HepG2 (cell line): ENCODE data around the gene SVOP. TPM values are rescaled to one million over a fixed set of nuclear protein-coding genes. Genes with fewer than 3 reads are reported as not detected.

Experiments used
- ATAC-seq: fragments of 200-7000 bp; cut with Tn5 transposase; 3 replicates; pipeline ENCODE4 v1.9.1; 2020; ENCODE audit warnings: mild to moderate bottlenecking, moderate library complexity
- BruUV-seq: library from RNA; stranded (reverse); fragments of 400-500 nt; replicated peaks from 2 replicates; lab custom pipeline; 2021; lab: Mats Ljungman, UMichigan
- CTCF ChIA-PET: fragments of 300-600 bp; formaldehyde crosslinking; extraction: SDS; loops from one replicate; lab custom pipeline; 2021; ENCODE audit warnings: low total read pairs, inconsistent platforms, low intra/inter-chr PET ratio; lab: Yijun Ruan, JAX
- POLR2A ChIA-PET: fragments of 350-600 bp; sonication (Branson Sonifier 250); formaldehyde crosslinking; loops from one replicate; lab custom pipeline; 2020; ENCODE audit warnings: antibody characterized with exemption, inconsistent platforms; lab: Yijun Ruan, JAX
- DNase-seq: peaks from one replicate; pipeline ENCODE4 v3.0.0-alpha.2; 2015; ENCODE audit warnings: low spot score
- FAIRE-seq: peaks from 3 replicates; lab custom pipeline; 2011; peaks lifted over from hg19 to GRCh38; lab: Jason Lieb, UNC
- H2AFZ ChIP-seq: one replicate; pipeline ENCODE4 v1.6.1; 2011; ENCODE audit warnings: low read length, inconsistent platforms
- H3K27ac ChIP-seq: fragments of 300-600 bp; 3 replicates; pipeline ENCODE4 v1.8.0; 2011; ENCODE audit warnings: mixed run types, mild to moderate bottlenecking, mixed read lengths, low read length, inconsistent platforms; ENCODE audit not compliant: insufficient read depth; ENCODE audit errors: extremely low read length
- H3K27me3 ChIP-seq, 2 experiments: fragments of 200-600 bp in 1 of 2; 2 replicates in 1 of 2; 3 replicates in 1 of 2; pipeline versions ENCODE4 v1.6.0 to v1.8.0; 2011; ENCODE audit warnings: low read length in 2 of 2, mild to moderate bottlenecking in 2 of 2, moderate library complexity in 2 of 2, inconsistent platforms in 1 of 2; ENCODE audit not compliant: insufficient read depth in 2 of 2, control insufficient read depth in 1 of 2
- H3K36me3 ChIP-seq, 2 experiments: fragments of 200-600 bp in 1 of 2; replicated peaks in 1 of 2; 2 replicates in 1 of 2; 3 replicates in 1 of 2; pipeline versions ENCODE4 v1.5.1 to v1.8.0; 2011; ENCODE audit warnings: low read length in 2 of 2, inconsistent platforms in 1 of 2; ENCODE audit not compliant: insufficient read depth in 2 of 2, control insufficient read depth in 1 of 2
- H3K4me1 ChIP-seq: 2 replicates; pipeline ENCODE4 v1.5.1; 2012; ENCODE audit warnings: low read length, inconsistent platforms; ENCODE audit not compliant: insufficient read depth
- H3K4me2 ChIP-seq: 2 replicates; pipeline ENCODE4 v1.6.0; 2011; ENCODE audit warnings: low read depth, low read length, inconsistent platforms
- H3K4me3 ChIP-seq, 3 experiments: fragments of 200-600 bp in 1 of 3; sonication (generic), shearing (Covaris generic) in 1 of 3; replicated peaks in 1 of 3; 2 replicates each; pipeline ENCODE4 v1.5.1; 2011 to 2016; ENCODE audit warnings: low read length in 3 of 3, inconsistent platforms in 2 of 3, low read depth in 2 of 3, mild to moderate bottlenecking in 2 of 3, control low read depth in 1 of 3, mixed read lengths in 1 of 3; ENCODE audit not compliant: insufficient read depth in 1 of 3
- H3K79me2 ChIP-seq: one replicate; pipeline ENCODE4 v1.6.1; 2011; ENCODE audit warnings: low read length, inconsistent platforms; ENCODE audit not compliant: insufficient read depth
- H3K9ac ChIP-seq: 2 replicates; pipeline ENCODE4 v1.6.0; 2011; ENCODE audit warnings: mild to moderate bottlenecking, low read depth, low read length, inconsistent platforms; ENCODE audit not compliant: insufficient read depth
- H3K9me3 ChIP-seq: 2 replicates; pipeline ENCODE4 v1.5.1; 2012; ENCODE audit warnings: mild to moderate bottlenecking, low read length
- H4K20me1 ChIP-seq: 2 replicates; pipeline ENCODE4 v1.6.0; 2011; ENCODE audit warnings: inconsistent platforms, mild to moderate bottlenecking, low read length, moderate library complexity; ENCODE audit not compliant: insufficient read depth
- ARNT ChIP-seq: fragments of 450-650 bp; IDR thresholded peaks from 2 replicates; pipeline ENCODE4 v1.6.1; 2017
- FOXM1 ChIP-seq: sonication (generic); formaldehyde crosslinking; IDR thresholded peaks from 2 replicates; pipeline ENCODE4 v1.5.0; 2020; ENCODE audit warnings: missing genetic modification reagents
- GATA4 ChIP-seq: sonication (generic); IDR thresholded peaks from 2 replicates; pipeline ENCODE4 v1.6.1; 2016; ENCODE audit warnings: antibody characterized with exemption, low read depth, borderline replicate concordance
- JARID2 ChIP-seq: sonication (generic); formaldehyde crosslinking; IDR thresholded peaks from 2 replicates; pipeline ENCODE4 v1.8.1; 2023; ENCODE audit warnings: missing genetic modification reagents, inconsistent platforms; ENCODE audit not compliant: insufficient replicate concordance
- NAIF1 ChIP-seq: sonication (generic); formaldehyde crosslinking; IDR thresholded peaks from 2 replicates; pipeline ENCODE4 v1.5.0; 2020; ENCODE audit warnings: mild to moderate bottlenecking, missing genetic modification reagents, borderline replicate concordance
- SALL1 ChIP-seq: sonication (generic); formaldehyde crosslinking; IDR thresholded peaks from 2 replicates; pipeline ENCODE4 v1.8.0; 2022; ENCODE audit warnings: mild to moderate bottlenecking, missing genetic modification reagents
- SMAD9 ChIP-seq: sonication (generic); formaldehyde crosslinking; IDR thresholded peaks from 2 replicates; pipeline ENCODE4 v1.5.1; 2020; ENCODE audit warnings: mild to moderate bottlenecking, missing genetic modification reagents
- ZIK1 ChIP-seq: sonication (generic); formaldehyde crosslinking; IDR thresholded peaks from 2 replicates; pipeline ENCODE4 v1.5.0; 2020; ENCODE audit warnings: mild to moderate bottlenecking, low read depth, missing genetic modification reagents, borderline replicate concordance
- ZNF672 ChIP-seq: sonication (generic); formaldehyde crosslinking; IDR thresholded peaks from 2 replicates; pipeline ENCODE4 v1.8.1; 2022; ENCODE audit warnings: missing genetic modification reagents
- ZNF709 ChIP-seq: sonication (generic); formaldehyde crosslinking; IDR thresholded peaks from 2 replicates; pipeline ENCODE4 v1.5.0; 2020; ENCODE audit warnings: mild to moderate bottlenecking, missing genetic modification reagents
- ZNF747 ChIP-seq: sonication (generic); formaldehyde crosslinking; IDR thresholded peaks from 2 replicates; pipeline ENCODE4 v1.8.1; 2023; ENCODE audit warnings: missing genetic modification reagents, mild to moderate bottlenecking, borderline replicate concordance
- WGBS: methylation state at CpG from one replicate; pipeline ENCODE4 v1.1.6; 2017; ENCODE audit warnings: low lambda C conversion rate; 5-methylcytosine and 5-hydroxymethylcytosine counted together
- in situ Hi-C: cut with HindIII; loops from 2 replicates; pipeline ENCODE4 v1.10.0; 2017; ENCODE audit warnings: low pct_unique_long_range_greater_than_20kb; ENCODE audit not compliant: extremely low pct_ligation_motif_present
- intact Hi-C: fragments of 100-400 bp; cut with micrococcal nuclease; formaldehyde crosslinking; loops from one replicate; pipeline ENCODE4 v1.10.0; 2022; ENCODE audit not compliant: unreplicated experiment
- polyA plus RNA-seq, 8 experiments: library from polyadenylated mRNA; depleted of rRNA in 3 of 8; stranded (reverse) in 7 of 8; unstranded in 1 of 8; fragments of >200 nt; fragmentation: Illumina TruSeq in 4 of 8; extraction: Trizol in 4 of 8; gene quantifications; 2 replicates each; pipeline versions ENCODE4 v1.2.1 to v1.2.3, GENCODE V29; 2011 to 2016; ENCODE audit warnings: low read depth in 4 of 8, missing spikeins in 1 of 8, mixed read lengths in 1 of 8; ENCODE audit not compliant: insufficient read depth in 1 of 8
- total RNA-seq, 5 experiments: library from RNA; depleted of rRNA; stranded (reverse); fragments of >200 nt; fragmentation: Illumina TruSeq; extraction: Trizol; gene quantifications; 2 replicates each; pipeline ENCODE4 v1.2.3, GENCODE V29; 2016; ENCODE audit warnings: low read depth in 1 of 5
- TF ChIP-seq, protein P1 (sequence below): IDR thresholded peaks from 2 replicates; pipeline ENCODE4 v1.6.1; 2016; ENCODE audit warnings: missing genetic modification reagents, missing compliant biosample characterization
- TF ChIP-seq, protein P2 (sequence below): sonication (generic); formaldehyde crosslinking; IDR thresholded peaks from 2 replicates; pipeline ENCODE4 v1.5.0; 2020; ENCODE audit warnings: mild to moderate bottlenecking, missing genetic modification reagents, borderline replicate concordance
- TF ChIP-seq, protein P3 (sequence below): sonication (generic); formaldehyde crosslinking; IDR thresholded peaks from 2 replicates; pipeline ENCODE4 v1.4.0; 2020; ENCODE audit warnings: missing genetic modification reagents, mild to moderate bottlenecking, borderline replicate concordance

Gene SVOP
- total and polyA plus RNA-seq, 2 of the 13 experiments (the other 11 are each of a cell fraction or from before 2014, with no cell fraction given), result not detected

DNA sequence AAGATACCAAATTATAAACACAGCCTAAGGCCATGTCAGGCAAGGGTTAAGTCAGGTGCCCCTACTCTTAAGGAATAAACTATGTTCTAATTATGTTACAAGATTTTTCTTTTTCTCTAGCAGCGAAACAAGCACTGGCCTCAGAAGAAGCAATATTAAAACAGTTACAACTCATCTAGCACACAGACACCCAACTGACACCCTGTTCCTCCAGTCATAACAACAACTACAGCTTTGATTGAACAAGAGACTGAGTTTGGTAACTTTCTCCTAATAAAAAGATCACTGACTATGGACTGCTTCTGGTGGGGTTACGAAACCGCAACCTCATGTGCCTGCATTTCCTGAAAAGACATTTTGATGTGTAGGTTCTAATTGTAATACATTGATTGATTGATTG is 144.3 kb downstream of the SVOP start:
- Histone ChIP-seq H3K4me2 (no peak overlapping the region), H3K36me3 (no peaks in the 10 kb centered on the region), H2AFZ (no peak overlapping the region), H3K27me3 (no peaks in the 10 kb centered on the region), H4K20me1 (no peaks in the 10 kb centered on the region), H3K4me3 (no peak overlapping the region), H3K9ac (no peak overlapping the region), H3K9me3 (no peaks in the 10 kb centered on the region), H3K79me2 (no peaks in the 10 kb centered on the region), H3K4me1 (peaks cover 30% of the 10 kb centered on the region), H3K27ac (no peak overlapping the region)
- ATAC-seq, result no peak
- FAIRE-seq, result no peak
- CTCF ChIA-PET, result no interaction called here
- POLR2A ChIA-PET, result no interaction called here
- WGBS, result 42% methylated on average over 3 of the region's 3 CpGs
- in situ Hi-C loops, result no loop called here
- no peak for DNase-seq
- intact Hi-C loops, result no loop called here
- BruUV-seq, result no TSS peak
- TF ChIP-seq GATA4 (no peak), ZNF672 (CRISPR knock-in tag) (no peak), NAIF1 (CRISPR knock-in tag) (no peak), FOXM1 (CRISPR knock-in tag) (no peak), ZIK1 (CRISPR knock-in tag) (no peak), JARID2 (CRISPR knock-in tag) (no peak), ARNT (no peak), ZNF747 (no peak), SMAD9 (CRISPR knock-in tag) (no peak), SALL1 (CRISPR knock-in tag) (no peak), ZNF709 (CRISPR knock-in tag) (no peak)
- TF ChIP-seq, protein P1, sequence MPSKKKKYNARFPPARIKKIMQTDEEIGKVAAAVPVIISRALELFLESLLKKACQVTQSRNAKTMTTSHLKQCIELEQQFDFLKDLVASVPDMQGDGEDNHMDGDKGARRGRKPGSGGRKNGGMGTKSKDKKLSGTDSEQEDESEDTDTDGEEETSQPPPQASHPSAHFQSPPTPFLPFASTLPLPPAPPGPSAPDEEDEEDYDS, result no peak
- TF ChIP-seq, protein P2, sequence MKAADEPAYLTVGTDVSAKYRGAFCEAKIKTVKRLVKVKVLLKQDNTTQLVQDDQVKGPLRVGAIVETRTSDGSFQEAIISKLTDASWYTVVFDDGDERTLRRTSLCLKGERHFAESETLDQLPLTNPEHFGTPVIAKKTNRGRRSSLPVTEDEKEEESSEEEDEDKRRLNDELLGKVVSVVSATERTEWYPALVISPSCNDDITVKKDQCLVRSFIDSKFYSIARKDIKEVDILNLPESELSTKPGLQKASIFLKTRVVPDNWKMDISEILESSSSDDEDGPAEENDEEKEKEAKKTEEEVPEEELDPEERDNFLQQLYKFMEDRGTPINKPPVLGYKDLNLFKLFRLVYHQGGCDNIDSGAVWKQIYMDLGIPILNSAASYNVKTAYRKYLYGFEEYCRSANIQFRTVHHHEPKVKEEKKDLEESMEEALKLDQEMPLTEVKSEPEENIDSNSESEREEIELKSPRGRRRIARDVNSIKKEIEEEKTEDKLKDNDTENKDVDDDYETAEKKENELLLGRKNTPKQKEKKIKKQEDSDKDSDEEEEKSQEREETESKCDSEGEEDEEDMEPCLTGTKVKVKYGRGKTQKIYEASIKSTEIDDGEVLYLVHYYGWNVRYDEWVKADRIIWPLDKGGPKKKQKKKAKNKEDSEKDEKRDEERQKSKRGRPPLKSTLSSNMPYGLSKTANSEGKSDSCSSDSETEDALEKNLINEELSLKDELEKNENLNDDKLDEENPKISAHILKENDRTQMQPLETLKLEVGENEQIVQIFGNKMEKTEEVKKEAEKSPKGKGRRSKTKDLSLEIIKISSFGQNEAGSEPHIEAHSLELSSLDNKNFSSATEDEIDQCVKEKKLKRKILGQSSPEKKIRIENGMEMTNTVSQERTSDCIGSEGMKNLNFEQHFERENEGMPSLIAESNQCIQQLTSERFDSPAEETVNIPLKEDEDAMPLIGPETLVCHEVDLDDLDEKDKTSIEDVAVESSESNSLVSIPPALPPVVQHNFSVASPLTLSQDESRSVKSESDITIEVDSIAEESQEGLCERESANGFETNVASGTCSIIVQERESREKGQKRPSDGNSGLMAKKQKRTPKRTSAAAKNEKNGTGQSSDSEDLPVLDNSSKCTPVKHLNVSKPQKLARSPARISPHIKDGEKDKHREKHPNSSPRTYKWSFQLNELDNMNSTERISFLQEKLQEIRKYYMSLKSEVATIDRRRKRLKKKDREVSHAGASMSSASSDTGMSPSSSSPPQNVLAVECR (CRISPR knock-in tag), result no peak
- TF ChIP-seq, protein P3, sequence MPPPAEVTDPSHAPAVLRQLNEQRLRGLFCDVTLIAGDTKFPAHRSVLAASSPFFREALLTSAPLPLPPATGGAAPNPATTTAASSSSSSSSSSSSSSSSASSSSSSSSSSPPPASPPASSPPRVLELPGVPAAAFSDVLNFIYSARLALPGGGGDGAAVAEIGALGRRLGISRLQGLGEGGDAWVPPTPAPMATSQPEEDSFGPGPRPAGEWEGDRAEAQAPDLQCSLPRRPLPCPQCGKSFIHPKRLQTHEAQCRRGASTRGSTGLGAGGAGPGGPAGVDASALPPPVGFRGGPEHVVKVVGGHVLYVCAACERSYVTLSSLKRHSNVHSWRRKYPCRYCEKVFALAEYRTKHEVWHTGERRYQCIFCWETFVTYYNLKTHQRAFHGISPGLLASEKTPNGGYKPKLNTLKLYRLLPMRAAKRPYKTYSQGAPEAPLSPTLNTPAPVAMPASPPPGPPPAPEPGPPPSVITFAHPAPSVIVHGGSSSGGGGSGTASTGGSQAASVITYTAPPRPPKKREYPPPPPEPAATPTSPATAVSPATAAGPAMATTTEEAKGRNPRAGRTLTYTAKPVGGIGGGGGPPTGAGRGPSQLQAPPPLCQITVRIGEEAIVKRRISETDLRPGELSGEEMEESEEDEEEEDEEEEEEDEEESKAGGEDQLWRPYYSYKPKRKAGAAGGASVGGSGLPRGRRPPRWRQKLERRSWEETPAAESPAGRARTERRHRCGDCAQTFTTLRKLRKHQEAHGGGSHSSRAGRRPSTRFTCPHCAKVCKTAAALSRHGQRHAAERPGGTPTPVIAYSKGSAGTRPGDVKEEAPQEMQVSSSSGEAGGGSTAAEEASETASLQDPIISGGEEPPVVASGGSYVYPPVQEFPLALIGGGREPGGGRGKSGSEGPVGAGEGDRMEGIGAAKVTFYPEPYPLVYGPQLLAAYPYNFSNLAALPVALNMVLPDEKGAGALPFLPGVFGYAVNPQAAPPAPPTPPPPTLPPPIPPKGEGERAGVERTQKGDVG, result no peak
